ENCODE measurements around the gene PON3. TPM values are rescaled to one million over a fixed set of nuclear protein-coding genes. Genes with fewer than 3 reads are reported as not detected.

The PON3 gene
- total RNA-seq, 1 donor = not detected

Small RNAs within 50 kb of the gene (small RNA-seq; reads per million reads assigned to genes)
- not detected for gene AC004022.2

Other genes starting within 250 kb of the PON3 start
- gene PON1, start 71.8 kb downstream of the PON3 start, total RNA-seq (ENCODE audit: low replicate concordance) = not detected in 2 replicates
- 30.0 and 52.5 TPM in 2 replicates for gene PON2, start 38.7 kb upstream of the PON3 start, total RNA-seq (ENCODE audit: low replicate concordance)
- gene ASB4, start 89.6 kb upstream of the PON3 start, total RNA-seq (ENCODE audit: low replicate concordance) = not detected in 2 replicates
- gene PDK4, start 200.1 kb upstream of the PON3 start, total RNA-seq (ENCODE audit: low replicate concordance) = 0.72 and 4.5 TPM in 2 replicates

All from fibroblast of the aortic adventitia (primary cell).